ENCODE data around the gene MUC13. TPM values are rescaled to one million over a fixed set of nuclear protein-coding genes. Genes with fewer than 3 reads are reported as not detected.

MUC13 gene
- total RNA-seq, 4 donors from 2014 or later = 0.56 TPM; not detected in 3

DNA sequence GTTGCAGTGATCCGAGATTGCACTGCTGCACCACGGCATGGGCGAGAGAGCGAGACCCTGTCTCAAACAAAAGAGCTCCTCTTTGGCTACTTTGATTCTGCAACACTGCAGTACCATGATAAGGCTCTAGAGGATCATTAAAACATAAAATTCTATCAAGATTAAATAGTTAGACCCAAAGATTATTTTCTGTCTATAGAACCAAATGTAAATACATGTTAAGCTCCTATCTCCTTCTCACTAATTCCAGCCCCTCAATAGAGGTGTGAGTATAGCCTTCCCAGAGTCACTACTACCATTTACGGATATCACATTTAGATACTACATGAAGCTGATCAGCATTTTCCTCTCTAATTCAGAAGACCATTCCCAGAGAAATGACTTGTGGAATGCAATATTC, 4.3 kb upstream of the MUC13 start:
- H3K27ac ChIP-seq = no peak overlapping the region
- H3K4me3 ChIP-seq = no peak overlapping the region
- H3K4me1 ChIP-seq = no peaks in the 10 kb centered on the region
- H3K36me3 ChIP-seq = no peaks in the 10 kb centered on the region
- DNase-seq (ENCODE audit: low spot score in 2 of 2) = no peak
- WGBS = 92% methylated on average over 5 of the region's 5 CpGs
- no peak for TF ChIP-seq POLR2AphosphoS5 (IDR thresholded peaks at IDR 0.05)
- no peaks in the 10 kb centered on the region for H3K9me3 ChIP-seq
- H3K27me3 ChIP-seq = no peaks in the 10 kb centered on the region

DNA sequence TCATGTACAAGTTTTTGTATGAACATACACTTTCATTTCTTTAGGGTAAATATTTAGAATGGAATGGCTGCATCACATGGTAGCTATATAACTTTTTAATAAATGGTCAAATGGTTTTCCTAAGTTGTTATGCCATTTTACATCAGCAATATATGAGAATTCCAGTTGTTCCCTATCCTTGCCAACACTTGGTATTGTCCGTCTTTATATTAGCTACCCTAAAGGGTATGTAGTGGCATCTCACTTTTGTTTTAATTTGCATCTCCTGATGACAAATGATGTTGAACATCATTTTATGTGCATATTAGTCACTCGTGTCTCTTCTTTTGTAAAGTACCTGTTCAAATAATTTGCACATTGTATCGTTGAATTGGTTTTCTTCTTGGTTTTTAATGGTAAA, 2.5 kb upstream of the MUC13 start:
- Histone ChIP-seq H3K27ac (no peak overlapping the region), H3K4me1 (no peaks in the 10 kb centered on the region), H3K36me3 (no peaks in the 10 kb centered on the region), H3K4me3 (no peak overlapping the region), H3K9me3 (no peaks in the 10 kb centered on the region), H3K27me3 (no peaks in the 10 kb centered on the region)
- no peak for DNase-seq (ENCODE audit: low spot score in 2 of 2)
- TF ChIP-seq EP300 (IDR thresholded peaks at IDR 0.05) (no peak), POLR2A (IDR thresholded peaks at IDR 0.05) (no peak), POLR2AphosphoS5 (IDR thresholded peaks at IDR 0.05) (no peak)
- TF ChIP-seq, protein P1, sequence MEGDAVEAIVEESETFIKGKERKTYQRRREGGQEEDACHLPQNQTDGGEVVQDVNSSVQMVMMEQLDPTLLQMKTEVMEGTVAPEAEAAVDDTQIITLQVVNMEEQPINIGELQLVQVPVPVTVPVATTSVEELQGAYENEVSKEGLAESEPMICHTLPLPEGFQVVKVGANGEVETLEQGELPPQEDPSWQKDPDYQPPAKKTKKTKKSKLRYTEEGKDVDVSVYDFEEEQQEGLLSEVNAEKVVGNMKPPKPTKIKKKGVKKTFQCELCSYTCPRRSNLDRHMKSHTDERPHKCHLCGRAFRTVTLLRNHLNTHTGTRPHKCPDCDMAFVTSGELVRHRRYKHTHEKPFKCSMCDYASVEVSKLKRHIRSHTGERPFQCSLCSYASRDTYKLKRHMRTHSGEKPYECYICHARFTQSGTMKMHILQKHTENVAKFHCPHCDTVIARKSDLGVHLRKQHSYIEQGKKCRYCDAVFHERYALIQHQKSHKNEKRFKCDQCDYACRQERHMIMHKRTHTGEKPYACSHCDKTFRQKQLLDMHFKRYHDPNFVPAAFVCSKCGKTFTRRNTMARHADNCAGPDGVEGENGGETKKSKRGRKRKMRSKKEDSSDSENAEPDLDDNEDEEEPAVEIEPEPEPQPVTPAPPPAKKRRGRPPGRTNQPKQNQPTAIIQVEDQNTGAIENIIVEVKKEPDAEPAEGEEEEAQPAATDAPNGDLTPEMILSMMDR (IDR thresholded peaks at IDR 0.05) = no peak
- WGBS = 90% methylated on average over 3 of the region's 3 CpGs

DNA sequence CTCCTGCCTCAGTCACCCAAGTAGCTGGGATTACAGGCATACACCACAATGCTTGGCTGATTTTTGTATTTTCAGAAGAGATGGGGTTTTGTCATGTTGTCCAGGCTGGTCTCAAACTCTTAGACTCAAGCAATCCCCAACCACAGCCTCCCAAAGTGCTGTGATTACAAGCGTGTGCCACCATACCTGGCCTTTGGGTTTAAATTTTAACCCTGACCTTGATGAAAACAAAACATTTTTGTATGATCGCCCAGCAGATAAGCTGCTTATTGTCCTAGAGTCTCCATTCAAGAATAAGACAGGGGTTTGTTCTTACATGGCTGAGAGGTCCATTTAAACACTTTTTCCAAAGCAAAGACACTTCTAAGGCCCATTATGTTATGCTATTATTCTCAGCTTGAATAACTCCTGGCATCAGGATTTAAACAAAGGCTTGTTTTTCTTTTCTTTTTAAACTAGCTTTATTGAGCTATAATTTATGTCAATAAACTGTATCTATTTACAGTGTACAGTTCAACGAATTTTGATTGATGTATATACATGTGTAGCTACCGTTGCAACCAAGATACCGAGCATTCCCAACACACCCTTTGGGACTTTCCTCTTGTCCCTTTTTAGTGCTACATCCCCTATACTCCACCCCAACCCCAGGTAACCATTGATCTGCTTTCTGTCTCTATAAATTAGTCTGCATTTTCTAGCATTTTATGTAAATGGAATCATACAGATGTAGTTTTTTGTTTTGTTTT, 1.4 kb upstream of the MUC13 start:
- WGBS = 71% methylated on average over 5 of the region's 5 CpGs
- Histone ChIP-seq H3K9me3 (no peaks in the 10 kb centered on the region), H3K4me1 (no peaks in the 10 kb centered on the region), H3K36me3 (no peaks in the 10 kb centered on the region), H3K27me3 (no peaks in the 10 kb centered on the region), H3K4me3 (no peak overlapping the region), H3K27ac (no peak overlapping the region)
- TF ChIP-seq POLR2A (IDR thresholded peaks at IDR 0.05) = no peak
- TF ChIP-seq, protein P1 (IDR thresholded peaks at IDR 0.05) = no peak
- TF ChIP-seq POLR2AphosphoS5 (IDR thresholded peaks at IDR 0.05) = no peak
- no peak for TF ChIP-seq EP300 (IDR thresholded peaks at IDR 0.05)
- no peak for DNase-seq (ENCODE audit: low spot score in 2 of 2)

DNA sequence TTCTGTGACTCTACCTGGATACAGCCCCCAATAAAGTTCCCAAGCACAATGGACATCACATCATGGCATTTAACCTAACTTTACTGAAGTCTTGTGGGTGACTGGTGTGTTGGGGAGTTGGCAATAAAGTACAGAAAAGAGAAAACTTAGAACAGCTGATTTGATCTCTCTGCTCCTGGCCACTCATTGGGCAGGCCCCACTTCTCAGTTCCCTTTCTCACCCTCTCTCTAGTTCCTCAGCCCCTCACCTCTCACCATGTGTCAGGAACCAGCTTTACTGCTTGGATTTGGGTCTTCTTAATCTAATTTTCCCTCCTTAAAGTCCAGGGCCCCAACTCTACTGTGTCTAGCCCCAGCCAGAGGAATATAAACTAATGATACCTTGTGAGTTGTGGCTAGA, 713 bp upstream of the MUC13 start:
- H3K4me1 ChIP-seq = no peaks in the 10 kb centered on the region
- DNase-seq (ENCODE audit: low spot score in 2 of 2) = no peak
- H3K9me3 ChIP-seq = no peaks in the 10 kb centered on the region
- H3K36me3 ChIP-seq = no peaks in the 10 kb centered on the region
- TF ChIP-seq POLR2AphosphoS5 (IDR thresholded peaks at IDR 0.05) = no peak
- no peaks in the 10 kb centered on the region for H3K27me3 ChIP-seq
- H3K4me3 ChIP-seq = no peak overlapping the region
- no peak overlapping the region for H3K27ac ChIP-seq

DNA sequence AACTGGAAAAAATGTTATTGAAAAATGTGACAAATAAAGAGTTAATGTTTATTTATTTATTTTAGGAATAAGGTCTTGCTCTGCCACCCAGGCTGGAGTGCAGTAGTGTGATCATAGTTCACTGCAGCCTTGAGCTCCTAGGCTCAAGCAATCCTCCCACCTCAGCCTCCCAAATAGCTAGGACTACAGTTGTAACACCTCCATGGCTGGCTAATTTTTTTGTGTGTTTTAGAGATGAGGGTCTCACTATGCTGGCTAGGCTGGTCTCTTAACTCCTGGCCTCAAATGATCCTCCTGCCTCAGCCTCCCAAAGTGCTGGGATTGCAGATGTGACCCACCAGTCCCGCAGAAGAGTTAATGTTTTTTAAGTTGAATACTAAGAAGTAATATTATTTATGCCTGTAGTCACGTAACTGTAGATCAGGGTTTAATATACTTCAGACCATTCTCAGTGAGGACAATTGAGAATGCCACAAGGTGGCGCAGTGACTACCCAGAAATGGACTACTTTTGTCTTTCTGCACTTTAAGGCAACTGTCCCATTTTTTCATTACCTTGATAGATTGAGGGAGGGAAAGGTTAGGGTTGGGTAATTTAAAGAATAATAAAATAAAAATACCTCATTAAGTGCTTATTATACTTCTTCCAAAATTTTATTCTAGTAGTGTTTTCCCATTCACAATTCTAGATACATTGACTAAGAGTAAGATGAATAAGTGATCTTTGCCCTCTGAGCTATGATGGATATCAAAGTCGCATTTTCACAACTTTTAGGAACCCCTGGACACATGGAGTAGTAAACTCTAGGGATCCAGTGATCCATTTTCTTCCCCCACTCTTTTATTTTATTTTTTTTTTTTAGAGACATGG, 6.0 kb downstream of the MUC13 start:
- Histone ChIP-seq H3K4me3 (no peak overlapping the region), H3K27ac (no peak overlapping the region), H3K36me3 (no peaks in the 10 kb centered on the region), H3K27me3 (no peaks in the 10 kb centered on the region), H3K9me3 (no peaks in the 10 kb centered on the region), H3K4me1 (no peaks in the 10 kb centered on the region)
- 27% methylated on average over 4 of the region's 4 CpGs for WGBS
- TF ChIP-seq POLR2A (IDR thresholded peaks at IDR 0.05) = no peak
- TF ChIP-seq EP300 (IDR thresholded peaks at IDR 0.05) = no peak
- TF ChIP-seq, protein P1 (IDR thresholded peaks at IDR 0.05) = peak; percentile 59 to 63
- no peak for TF ChIP-seq POLR2AphosphoS5 (IDR thresholded peaks at IDR 0.05)
- DNase-seq (ENCODE audit: low spot score in 2 of 2) = peak; percentile 65 to 82

DNA sequence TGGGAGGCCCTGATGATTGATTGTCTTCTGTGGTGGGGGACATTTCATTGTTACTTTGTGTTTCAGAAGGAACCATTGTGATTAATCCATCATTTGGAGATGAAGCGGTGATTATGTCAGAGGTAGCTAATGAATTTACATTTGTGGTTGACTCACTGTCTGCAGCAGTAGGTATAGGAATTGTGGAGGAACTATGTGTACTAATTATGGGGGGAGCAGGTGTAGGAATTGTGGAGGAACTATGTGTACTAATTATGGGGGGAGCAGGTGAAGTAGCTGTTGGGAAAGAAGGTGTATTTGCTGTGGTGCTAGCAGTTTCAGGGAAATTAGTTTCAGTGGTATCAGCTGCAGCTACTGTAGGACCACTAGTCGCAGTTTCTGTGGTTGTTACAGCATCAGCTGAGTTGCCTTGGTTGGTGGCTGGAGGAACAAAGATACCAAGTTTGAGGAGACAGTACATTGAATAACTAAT, 6.9 kb downstream of the MUC13 start:
- no peak overlapping the region for H3K27ac ChIP-seq
- H3K9me3 ChIP-seq = no peaks in the 10 kb centered on the region
- no peaks in the 10 kb centered on the region for H3K27me3 ChIP-seq
- TF ChIP-seq POLR2AphosphoS5 (IDR thresholded peaks at IDR 0.05) (no peak), POLR2A (IDR thresholded peaks at IDR 0.05) (no peak), EP300 (IDR thresholded peaks at IDR 0.05) (no peak)
- TF ChIP-seq, protein P1 (IDR thresholded peaks at IDR 0.05) = no peak
- no peak for DNase-seq (ENCODE audit: low spot score in 2 of 2)
- H3K36me3 ChIP-seq = no peaks in the 10 kb centered on the region
- H3K4me3 ChIP-seq = no peak overlapping the region
- WGBS = 96% methylated on average over 2 of the region's 2 CpGs
- H3K4me1 ChIP-seq = no peaks in the 10 kb centered on the region
